Panc1 (cell line): ENCODE results near the gene NTNG1.

Experiments used
- CTCF ChIP-seq: fragments of 450-650 bp; IDR thresholded peaks from 2 replicates; pipeline ENCODE4 v1.5.1; 2017; ENCODE audit warnings: mild to moderate bottlenecking
- POLR2AphosphoS5 ChIP-seq: IDR thresholded peaks from 2 replicates; pipeline ENCODE4 v1.6.1; 2012; ENCODE audit warnings: mild to moderate bottlenecking, low read depth, low read length, moderate library complexity
- REST ChIP-seq, 2 experiments: IDR thresholded peaks; 2 replicates each; pipeline ENCODE4 v1.6.1; 2011 to 2012; ENCODE audit warnings: low read depth in 2 of 2, control low read depth in 1 of 2, low read length in 1 of 2, mild to moderate bottlenecking in 1 of 2, moderate library complexity in 1 of 2; ENCODE audit not compliant: insufficient read depth in 1 of 2
- TCF7L2 ChIP-seq: IDR thresholded peaks from 2 replicates; pipeline ENCODE4 v1.6.1; 2011; ENCODE audit warnings: mild to moderate bottlenecking, low read depth, low read length, inconsistent platforms

- TF ChIP-seq CTCF: no peak
- TF ChIP-seq TCF7L2: no peak
- no peak for TF ChIP-seq POLR2AphosphoS5
- no peak for TF ChIP-seq REST (IDR thresholded peaks at IDR 0.05; ENCODE audit: insufficient read depth in 1 of 2, low read depth in 2 of 2, low read length in 1 of 2)
Observed at GRCh38 chr1:107491582-107491981, 350.7 kb downstream of the NTNG1 start.
